HG02884 (cell line): ENCODE data around the gene PAK3.

Experiments used
- ATAC-seq: cut with Tn5 transposase; IDR thresholded peaks from one replicate; pipeline ENCODE4 v1.9.1; 2021; ENCODE audit warnings: mild to moderate bottlenecking, moderate library complexity; ENCODE audit not compliant: unreplicated experiment

The PAK3 gene

DNA sequence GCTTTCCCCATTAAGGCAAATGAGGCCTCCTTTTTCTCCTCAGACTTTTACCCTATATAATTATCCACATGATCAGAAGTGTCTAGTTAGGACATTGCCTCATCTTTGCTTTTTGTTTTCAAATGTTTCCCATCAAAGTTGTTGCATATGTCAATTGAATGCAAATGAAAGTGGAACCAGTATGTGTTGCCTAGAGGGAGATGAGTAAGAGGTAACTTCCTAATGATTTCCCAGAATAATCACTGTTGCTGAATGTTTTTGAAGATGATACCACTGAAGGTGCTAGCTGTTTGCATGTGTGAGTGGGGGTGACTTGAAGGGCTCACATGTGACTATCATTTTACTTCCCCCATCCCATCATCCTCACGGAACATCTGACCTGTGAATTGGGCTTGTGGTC lies 33.9 kb downstream of the PAK3 start:
- no peak for ATAC-seq

DNA sequence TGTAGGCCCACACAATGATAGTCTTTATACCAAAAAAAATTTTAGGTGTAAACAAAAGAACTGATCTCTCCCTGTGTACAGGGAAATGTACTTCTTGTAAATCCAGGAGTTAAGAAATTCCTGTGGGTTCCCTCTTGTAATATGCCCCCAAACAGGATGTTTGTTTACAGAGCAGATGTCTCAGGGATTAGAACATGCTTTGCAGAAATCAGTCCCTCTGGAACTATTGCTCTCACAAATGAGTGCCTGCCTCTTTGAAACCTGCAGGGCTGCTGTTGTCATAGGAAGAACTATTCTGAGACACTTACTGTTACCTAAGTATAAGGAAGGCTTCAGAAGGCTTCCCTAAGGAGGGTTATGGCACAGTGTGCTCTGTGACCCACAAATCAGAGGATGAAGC lies 35.6 kb downstream of the PAK3 start:
- no peak for ATAC-seq

DNA sequence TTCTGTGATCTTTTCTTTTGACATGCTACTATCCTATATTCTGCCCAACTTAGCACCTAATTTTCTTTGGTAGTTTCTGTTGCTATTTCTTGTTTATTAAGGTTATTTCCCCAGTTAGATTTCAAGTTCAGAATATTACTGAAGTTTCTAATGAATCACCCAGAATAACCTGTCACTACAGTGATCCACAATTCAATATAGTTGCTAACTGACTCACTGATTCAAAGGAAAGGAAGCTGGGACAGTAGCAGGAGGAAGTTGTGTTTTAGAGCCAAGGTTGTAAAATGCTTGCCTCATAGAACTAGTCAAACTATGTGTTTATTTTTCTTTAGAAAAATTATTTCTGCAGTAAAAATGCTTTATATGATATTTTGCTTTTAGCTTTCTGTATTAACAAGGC lies 37.4 kb downstream of the PAK3 start:
- no peak for ATAC-seq

DNA sequence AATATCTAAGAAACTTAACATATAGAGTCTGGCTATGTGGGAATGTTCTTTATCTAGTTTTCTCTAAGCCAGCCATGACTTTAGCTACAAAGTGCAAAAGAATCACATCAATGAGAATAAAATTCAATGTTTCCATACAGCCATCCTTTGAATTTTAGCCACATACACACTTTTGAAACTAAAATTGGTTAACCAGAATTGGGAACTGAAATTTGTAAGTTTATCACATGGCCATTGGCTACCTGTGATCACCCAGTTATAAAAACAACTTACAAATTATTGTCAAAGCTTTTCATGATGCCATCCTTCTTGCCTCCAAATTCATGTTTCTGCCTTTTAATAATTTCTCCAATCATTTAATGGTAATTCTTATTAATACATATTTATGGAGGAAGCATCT lies 49.9 kb downstream of the PAK3 start:
- no peak for ATAC-seq

DNA sequence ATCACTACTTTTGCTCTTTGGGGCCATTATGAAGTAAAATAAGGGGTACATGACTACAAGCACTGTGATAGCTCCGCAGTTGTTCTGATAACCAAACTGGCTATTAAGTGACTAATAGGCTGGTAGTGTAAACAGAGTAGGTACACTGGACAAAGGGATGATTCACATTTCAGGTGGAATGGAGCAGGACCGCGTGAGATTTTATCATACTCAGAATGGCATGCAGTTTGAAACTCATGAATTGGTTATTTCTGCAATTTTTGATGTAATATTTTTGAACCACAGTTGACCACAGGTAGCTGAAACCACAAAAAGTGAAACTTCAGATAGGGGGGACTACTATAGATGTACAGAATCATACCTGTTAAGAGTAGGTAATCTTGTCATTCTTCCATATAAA lies 55.8 kb downstream of the PAK3 start:
- ATAC-seq, result no peak

DNA sequence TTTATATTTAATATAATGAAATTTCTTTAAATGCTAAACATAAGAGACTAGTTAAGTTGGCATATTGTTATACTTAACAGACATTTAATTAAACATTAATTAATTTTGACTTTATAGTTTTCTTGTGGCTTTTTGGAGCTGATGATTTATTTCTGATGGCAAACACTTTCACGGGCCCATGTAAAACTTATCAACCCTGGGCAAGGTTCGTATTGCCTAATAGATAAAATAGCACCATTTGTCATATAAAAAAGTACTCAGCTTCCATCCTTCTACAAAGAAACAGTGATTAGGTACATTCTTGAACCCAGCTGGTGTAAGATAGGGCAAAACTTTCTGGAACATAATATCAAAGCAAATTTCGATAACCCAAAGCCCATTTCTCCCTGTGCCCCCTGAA lies 63.2 kb downstream of the PAK3 start:
- ATAC-seq, result no peak

GRCh38 chrX:111164728-111165127 lies 68.7 kb downstream of the PAK3 start:
- no peak for ATAC-seq

GRCh38 chrX:111165902-111166301 lies 69.9 kb downstream of the PAK3 start:
- no peak for ATAC-seq

- no peak for ATAC-seq
These were observed 71.3 kb downstream of the PAK3 start for GRCh38 chrX:111167334-111167733.

DNA sequence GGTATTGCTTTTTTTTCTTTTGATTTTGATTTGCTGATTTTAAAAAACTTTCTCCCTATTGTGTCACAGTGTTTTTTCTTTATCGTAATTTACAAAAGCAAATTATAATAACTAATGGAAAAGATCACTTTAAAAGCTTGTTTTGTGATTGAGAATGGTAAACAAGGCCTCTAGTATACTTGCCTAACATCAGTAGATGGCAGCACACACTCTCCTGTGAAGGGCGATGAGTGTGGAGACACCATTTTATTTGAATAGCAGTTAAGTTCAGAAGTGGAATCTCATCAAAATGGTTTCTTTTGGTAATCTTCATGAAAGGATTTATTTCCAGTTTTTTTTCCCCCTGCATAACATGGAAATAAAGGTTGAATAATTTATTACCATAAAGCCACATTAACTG lies 72.3 kb downstream of the PAK3 start:
- ATAC-seq, result no peak

GRCh38 chrX:111169141-111169540 lies 73.2 kb downstream of the PAK3 start:
- ATAC-seq, result no peak

DNA sequence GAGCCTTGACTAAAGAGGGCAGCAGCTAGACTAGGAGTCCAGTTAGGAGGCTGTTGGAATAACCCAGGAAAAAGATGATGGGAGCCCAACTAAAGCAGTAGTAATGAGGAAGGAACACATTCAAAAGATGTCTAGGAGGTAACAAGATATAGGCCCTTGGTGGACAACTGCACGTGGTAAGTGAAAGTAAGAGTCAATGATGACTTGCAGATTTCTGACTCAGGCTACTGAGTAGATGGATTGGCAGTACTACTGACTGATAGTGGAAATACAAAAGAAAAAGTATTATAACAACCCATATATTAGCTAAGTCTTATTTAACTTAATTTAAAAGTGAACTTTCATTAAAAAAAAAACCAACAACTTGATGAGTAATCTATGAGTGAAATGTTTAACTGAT lies 74.0 kb downstream of the PAK3 start:
- ATAC-seq, result no peak

DNA sequence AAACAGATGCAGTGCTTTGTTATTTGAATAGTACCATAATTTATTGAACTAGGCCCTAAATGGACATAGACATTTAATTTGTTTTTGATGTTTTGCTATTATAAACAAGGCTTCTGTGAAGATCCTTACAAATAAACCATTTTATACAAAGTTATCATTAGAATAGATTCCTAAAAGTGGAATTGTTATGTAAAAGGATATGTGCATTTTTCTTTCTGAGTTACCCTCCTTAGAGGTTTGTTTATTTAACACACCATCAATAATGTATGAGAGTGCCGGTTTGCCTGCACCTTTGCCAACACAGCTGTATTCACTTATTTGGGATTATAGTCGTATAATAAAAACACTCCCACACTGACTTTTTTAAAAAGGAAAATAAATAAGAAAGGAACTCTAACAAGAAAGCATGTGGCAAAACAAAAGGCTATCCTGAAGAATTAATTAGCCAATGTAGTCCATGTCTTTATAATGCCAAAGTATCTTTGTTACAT lies 84.8 kb downstream of the PAK3 start:
- no peak for ATAC-seq

- ATAC-seq, result no peak
These were observed 86.0 kb downstream of the PAK3 start for GRCh38 chrX:111181951-111182350.

DNA sequence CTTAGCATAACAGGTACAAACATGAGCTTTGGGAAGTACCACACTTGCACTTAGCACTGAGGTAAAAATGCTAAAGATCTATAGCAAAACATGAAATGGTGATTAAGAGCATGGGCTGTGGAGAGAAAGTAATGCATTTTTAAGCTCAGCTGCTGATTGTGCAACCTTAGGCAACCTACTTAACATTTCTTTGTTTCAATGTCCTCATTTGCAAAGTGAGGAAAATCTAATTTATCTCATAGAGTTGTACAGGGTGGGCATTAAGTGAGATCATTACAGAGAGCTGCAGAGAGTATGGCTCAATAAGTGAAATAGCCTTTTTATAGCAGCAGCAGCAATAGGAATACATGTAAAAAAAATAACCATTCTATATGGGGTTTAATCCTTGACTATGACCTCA lies 87.0 kb downstream of the PAK3 start:
- ATAC-seq, result no peak

GRCh38 chrX:111191598-111191997 lies 95.6 kb downstream of the PAK3 start:
- ATAC-seq, result no peak

- ATAC-seq, result no peak
These were observed 103.5 kb downstream of the PAK3 start for GRCh38 chrX:111199505-111199904.

- no peak for ATAC-seq
These were observed 104.3 kb downstream of the PAK3 start for GRCh38 chrX:111200327-111200726.

DNA sequence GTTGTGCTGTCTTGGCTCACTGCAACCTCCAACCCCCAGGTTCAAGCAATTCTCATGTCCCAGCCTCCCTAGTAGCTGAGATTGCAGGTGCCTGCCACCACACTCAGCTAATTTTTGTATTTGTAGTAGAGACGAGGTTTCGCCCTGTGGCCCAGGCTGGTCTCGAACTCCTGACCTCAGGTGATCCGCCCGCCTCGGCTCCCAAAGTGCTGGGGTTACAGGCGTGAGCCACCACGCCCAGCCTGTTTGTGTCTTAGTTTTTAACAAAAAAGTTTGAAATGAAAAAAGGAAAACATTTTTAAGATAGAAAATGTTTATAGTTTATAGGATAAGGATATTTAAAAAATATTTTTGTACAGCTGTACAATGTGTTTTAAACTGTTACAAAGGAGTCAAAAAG lies 111.9 kb downstream of the PAK3 start:
- no peak for ATAC-seq

- no peak for ATAC-seq
These were observed 120.4 kb downstream of the PAK3 start for GRCh38 chrX:111216293-111216801.

- ATAC-seq, result no peak
These were observed 148.3 kb downstream of the PAK3 start for GRCh38 chrX:111244235-111244750.

DNA sequence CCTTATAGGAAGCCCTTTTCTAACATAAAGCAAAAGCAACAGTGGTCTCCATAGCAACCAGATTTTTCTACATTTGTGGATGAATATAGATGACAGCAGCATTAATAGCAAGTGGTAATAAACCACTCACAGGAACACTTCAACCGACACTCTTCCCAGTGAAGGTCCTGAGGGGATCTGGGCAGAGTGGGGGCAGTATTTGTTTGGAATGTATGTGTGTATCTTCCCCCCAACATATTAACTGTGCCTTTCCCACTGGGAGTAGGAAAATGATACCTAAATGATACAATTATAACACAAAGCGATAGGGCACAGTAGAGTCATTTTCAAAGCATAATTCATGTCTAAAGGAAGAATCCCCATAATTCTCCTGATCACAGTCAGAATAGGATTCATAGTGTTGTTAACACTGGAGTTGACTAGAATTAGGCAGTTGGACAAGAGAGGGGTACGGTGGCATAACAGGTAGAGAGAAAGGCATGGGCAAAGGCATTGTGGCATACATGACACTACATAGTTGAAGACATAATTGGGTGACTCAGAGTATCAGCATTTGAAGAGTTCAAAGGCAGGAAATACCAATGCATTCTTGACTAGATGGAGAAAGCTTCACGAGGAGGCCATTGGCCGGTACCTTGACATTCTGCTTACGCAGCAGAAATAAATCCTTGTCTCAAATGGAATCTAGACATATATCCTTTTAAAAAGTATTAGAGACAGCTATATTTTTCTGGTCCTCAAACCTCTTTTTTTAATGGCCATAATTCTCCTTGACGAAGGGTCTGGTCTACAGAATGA lies 159.1 kb downstream of the PAK3 start:
- ATAC-seq, result no peak

DNA sequence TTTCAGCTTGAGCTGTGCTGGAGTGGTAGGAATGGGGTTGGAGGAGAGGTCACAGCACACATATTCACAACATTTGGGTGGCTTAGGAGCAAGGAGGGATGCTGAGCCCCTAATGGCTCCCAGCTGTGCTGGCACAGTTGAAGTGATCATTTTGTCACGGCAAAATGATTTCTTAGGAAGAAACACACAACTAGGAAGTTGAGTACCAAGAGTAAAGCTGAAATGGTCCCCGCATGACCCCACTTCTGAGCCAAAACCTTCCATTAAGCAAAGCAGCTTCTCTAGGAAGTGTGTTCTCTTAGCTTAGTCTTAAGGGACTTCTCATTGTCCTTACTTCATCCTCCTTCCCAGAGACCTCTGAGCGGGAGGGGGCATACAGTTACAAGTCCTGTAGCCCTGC lies 161.7 kb downstream of the PAK3 start:
- ATAC-seq, result no peak
